GM19452 (cell line): ENCODE measurements around the gene OSBPL6.
"Not testable (repeated sequence)": the region's sequence is repeated elsewhere in the genome, so short reads cannot be mapped to it uniquely, and the experiment has no call there.

Experiments
- ATAC-seq: cut with Tn5 transposase; IDR thresholded peaks from one replicate; pipeline ENCODE4 v1.9.1; 2021; ENCODE audit not compliant: unreplicated experiment

Gene OSBPL6

GRCh38 chr2:178333851-178334250 lies 139.5 kb downstream of the OSBPL6 start:
- ATAC-seq = no peak

DNA sequence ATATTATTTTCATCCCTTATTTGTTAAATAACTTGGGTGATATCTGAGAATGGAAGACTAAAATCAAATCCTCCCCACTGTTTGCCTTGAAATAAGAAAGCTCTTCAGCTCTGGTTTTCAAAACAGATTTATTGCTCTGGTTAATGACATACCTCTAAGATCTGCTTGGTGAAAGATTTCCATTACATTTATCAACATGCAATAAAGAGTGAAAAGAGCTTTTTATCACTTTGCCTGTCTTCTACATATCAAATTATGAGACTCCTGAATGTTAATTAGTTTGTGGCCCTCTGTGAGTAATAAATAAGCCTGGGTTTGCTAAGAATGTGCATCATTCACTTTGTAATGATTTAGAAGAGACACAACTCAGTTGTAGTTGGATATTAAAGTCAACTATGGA lies 140.9 kb downstream of the OSBPL6 start:
- no peak for ATAC-seq

DNA sequence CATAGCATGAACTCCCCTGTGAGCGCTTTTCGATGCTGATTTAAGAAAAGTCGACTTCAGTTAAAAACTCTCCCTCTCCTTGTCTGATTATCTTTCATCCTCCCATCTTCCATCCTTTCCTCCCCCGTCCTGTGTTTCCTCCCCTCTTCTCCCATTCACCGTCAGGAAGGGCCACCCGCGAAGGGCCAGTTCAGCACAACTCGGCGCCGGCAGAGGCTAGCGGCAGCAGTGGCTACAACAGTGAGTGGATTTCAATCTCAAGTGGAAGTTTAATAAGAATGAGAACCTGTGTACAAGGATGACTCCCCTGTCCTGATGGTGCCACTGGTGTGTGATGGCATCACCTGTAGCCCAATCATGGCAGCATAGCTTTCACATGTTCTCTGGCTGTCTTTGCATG lies 149.8 kb downstream of the OSBPL6 start:
- ATAC-seq = no peak

DNA sequence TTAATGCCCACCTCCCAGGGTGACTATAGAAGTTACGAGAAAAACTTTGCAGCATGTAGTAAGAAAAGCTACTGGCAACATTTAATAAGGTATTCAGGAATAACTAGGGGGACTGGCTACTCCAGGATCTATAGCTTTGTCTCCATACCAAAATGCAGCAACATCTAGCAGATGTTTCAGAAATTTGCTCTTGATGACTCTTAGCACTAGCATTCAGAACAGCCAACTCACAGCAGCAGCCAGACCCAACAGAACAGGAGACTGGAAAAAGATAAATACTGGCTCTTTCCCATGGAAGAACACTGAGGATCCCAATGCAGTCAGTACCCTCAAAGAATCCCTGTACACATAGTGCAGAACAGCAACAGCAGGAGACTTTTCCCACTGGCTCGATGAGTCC lies 151.6 kb downstream of the OSBPL6 start:
- ATAC-seq = no peak

DNA sequence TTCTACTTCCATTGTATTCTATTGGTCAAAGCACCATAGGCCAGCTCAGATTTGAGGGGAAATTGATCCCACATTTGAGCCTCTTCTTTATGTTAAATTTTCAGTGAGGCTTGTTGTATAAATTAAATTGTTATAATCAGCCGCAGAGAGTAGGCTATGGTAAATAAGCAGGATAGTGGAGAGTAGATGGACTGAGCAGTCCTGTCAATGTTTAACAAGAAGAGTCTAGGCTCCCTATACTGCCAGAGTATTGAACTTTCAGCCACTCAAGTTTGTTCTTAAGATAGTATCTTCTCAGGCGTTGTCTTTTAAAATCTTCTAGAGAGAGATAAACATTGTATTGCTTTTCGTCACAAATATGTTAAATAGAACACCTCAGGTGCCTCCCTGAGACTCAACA lies 155.7 kb downstream of the OSBPL6 start:
- no peak for ATAC-seq

GRCh38 chr2:178357704-178358103 lies 163.4 kb downstream of the OSBPL6 start:
- ATAC-seq = not testable (repeated sequence)

DNA sequence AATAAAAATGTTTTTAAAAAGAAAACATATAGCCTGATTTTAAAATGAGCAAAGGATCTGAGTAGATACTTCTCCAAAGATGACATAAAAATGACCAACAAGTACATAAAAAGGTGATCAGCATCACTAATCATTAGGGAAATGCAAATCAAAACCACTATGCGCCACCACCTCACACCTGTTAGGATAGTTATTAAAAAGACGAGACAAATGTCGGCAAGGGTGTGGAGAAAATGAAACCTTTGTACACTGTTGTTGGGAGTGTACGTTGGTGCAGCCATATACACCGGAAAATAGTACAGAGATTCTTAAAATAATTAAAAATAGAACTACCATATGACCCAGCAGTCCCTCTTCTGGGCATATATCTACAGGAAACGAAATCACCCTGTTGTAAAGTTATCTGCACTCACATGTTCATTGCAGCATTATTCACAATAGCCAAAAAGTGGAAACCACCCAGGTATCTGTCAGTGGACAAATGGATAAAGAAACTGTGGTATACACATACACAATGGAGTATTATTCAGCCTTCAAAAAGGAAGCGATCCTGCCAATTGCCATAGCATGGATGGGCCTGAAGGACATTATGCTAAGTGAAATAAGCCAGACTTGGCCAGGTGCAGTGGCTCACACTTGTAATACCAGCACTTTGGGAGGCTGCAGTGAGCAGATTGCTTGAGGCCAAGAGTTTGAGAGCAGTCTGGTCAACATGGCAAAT lies 165.0 kb downstream of the OSBPL6 start:
- ATAC-seq = no peak

GRCh38 chr2:178361588-178361987 lies 167.3 kb downstream of the OSBPL6 start:
- ATAC-seq = no peak

GRCh38 chr2:178363252-178363651 lies 168.9 kb downstream of the OSBPL6 start:
- no peak for ATAC-seq

GRCh38 chr2:178365116-178365515 lies 170.8 kb downstream of the OSBPL6 start:
- no peak for ATAC-seq

- no peak for ATAC-seq
These were observed 172.1 kb downstream of the OSBPL6 start for GRCh38 chr2:178366412-178366811.

DNA sequence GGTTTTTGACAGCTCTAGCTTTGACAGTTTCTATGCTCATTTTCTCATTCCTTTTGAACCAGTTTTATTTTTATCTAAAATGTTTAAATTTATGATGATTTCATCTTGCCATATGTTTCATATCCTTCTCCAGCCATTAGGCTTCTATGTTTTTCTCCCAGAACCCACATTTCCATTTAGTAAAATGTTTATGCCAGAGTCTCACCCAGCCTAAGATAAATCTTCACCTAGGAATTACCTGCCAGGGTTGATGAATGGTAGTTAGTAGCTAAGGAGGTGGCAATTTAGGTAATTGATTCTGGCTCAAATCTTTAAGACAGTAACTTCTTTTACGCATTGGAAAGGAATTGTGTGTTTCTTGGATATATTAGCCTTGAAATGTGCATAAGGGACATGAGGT lies 173.0 kb downstream of the OSBPL6 start:
- no peak for ATAC-seq

DNA sequence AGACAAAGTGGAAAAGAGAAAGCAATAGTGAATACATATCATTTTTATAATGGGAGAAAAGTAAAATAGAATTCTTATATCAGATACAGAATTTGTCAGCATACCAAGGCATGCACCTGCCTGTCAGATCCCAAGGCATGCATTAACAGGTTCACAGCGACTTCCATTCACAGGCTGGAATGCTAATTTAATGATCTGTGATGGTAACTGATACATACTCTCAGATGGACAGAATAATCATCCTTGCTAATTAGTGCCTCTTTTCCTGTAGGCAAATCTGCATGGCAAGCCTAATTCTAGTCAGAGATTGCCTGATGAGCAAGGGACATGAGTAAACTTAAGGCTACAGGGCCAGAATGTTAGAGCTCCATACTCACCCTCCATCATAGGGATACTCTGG lies 180.6 kb downstream of the OSBPL6 start:
- ATAC-seq = no peak

GRCh38 chr2:178377046-178377445 lies 182.7 kb downstream of the OSBPL6 start:
- ATAC-seq = no peak

DNA sequence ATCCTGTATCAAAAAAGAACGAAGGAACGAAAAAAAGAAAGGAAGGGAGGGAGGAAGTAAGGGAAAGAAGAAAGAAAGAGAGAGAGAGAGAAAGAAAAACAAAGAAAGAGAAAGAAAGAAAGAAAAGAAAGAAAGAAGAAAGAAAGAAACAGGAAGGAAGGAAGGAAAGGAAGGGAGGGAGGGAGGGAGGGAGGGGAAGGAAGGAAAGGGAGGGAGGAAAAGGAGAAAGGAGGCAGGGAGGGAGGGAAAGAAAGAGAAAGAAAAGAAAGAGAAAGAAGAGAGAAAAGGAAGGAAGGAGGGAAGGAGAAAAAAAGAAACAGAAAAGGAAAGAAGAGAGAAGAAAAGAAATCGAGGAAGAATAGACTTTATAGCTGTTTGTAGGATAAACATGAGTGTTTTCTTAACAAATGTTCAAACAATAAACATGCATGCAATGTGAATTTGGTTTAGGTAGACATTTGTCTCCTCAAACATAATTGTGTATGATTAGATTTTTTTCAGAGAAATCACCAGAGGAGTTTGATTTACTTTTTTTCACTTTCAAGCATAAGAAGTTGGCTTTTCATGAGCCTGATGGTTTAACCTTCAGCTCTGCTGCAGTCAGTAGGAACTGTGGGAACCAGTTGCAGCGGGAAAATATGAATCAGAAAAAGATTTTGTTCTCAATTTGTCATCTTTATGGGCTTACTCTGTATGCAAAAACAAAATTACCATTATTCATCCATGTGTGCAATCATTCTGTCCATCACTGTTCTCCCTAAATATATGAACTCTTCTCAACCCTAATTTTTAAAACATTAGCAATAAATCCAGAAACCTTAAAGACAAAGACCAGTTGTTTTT lies 185.1 kb downstream of the OSBPL6 start:
- ATAC-seq = no peak

GRCh38 chr2:178380763-178381162 lies 186.5 kb downstream of the OSBPL6 start:
- ATAC-seq = no peak

DNA sequence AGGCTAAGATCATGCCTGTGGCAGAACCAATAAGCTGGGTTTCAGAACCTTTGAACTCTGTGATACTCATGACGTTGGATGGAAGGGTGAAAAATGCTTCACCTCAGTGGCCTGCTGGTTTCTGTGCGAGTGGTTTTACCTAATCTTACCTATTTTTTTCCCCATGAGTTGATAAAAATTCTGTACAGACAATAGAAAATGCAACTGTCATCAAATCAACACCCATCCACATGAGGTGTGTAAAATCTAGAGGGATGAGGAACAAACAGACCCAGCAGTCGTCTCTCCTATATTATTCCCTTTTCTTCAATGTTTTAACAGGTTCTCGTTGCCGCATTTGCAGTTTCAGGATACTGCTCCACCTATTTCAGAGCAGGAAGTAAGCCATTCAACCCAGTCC lies 189.4 kb downstream of the OSBPL6 start:
- ATAC-seq = no peak

- ATAC-seq = no peak
These were observed 191.4 kb downstream of the OSBPL6 start for GRCh38 chr2:178385595-178386148.

DNA sequence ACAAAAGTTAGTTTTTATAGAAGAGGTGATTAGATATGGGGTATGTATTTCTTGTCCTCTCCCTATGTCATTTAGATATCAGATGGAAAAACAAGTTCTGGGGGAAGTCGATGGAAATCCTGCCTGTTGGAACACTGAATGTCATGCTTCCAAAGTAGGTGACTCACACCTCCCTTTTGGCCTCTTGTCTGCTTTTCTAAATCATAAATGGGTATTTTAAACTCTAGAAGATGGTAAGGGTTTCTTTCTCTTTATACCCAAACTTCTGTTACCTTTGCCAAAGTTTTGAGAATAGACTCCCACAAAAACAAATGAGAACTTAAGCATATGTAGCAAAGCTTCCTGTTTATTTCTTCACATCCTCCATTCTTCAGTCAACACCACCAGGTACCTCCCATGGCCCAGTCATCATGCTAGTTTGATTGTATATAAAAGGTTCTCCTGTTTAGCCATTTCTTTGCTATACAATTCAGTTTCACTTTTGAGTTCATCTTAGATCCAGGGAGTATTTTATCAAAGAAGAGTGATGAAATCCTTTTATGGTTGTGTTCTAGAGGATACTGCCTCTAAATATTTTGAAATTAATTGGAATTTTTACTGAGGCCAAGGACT lies 192.8 kb downstream of the OSBPL6 start:
- ATAC-seq = no peak

DNA sequence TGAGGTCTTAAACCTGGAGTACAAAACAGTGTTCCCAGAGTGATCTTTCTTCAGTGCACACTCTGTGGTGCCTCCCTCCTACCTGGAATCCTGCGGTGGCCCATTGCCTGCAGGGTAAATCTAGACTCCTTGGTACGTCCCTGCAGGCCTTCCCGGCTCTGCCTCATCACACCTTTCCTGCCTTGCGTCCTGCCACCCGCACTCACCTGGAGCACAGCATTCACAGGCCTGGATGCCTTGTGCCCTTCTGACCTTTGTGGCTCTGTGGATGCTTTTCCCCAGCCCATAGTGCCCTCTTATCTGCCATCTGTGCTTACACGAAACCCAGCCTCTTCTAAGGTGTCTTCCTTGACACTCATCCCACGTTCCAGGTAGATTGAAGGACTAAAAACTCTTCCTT lies 194.0 kb downstream of the OSBPL6 start:
- ATAC-seq = no peak

GRCh38 chr2:178391701-178392100 lies 197.4 kb downstream of the OSBPL6 start:
- no peak for ATAC-seq

DNA sequence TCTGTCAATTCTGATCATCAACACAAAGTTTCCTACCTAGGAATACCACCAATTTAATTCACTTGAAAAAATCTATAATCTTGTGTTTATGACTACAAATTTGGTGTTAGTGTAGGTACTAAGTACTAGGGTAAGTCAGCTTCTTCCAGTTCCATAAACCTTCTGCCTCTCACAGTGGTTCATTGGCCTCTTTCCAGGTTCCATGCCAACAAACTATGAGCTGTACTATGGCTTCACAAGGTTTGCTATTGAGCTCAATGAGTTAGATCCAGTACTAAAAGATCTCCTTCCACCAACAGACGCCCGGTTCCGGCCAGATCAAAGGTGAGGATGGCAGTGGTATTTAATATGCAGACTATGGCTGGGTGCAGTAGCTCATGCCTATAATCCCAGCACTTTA lies 197.9 kb downstream of the OSBPL6 start:
- no peak for ATAC-seq
